KOPT-K1 (cell line): ENCODE results near the gene SLC15A4.
"Not testable (repeated sequence)": the region's sequence is repeated elsewhere in the genome, so short reads cannot be mapped to it uniquely, and the experiment has no call there.

Experiments used
- H3K27ac ChIP-seq: fragments of 200-600 bp; sonication (generic); 2 replicates; pipeline ENCODE4 v1.5.1; 2016; ENCODE audit warnings: antibody characterized with exemption, mild to moderate bottlenecking, low read depth, low read length; ENCODE audit not compliant: poor library complexity, severe bottlenecking
- H3K36me3 ChIP-seq: fragments of 200-600 bp; sonication (generic); 2 replicates; pipeline ENCODE4 v1.5.1; 2017; ENCODE audit warnings: antibody characterized with exemption, mild to moderate bottlenecking, low read length, moderate library complexity; ENCODE audit not compliant: insufficient read depth
- H3K9me3 ChIP-seq: fragments of 200-600 bp; sonication (generic); 2 replicates; pipeline ENCODE4 v1.5.1; 2017; ENCODE audit warnings: antibody characterized with exemption, low read length, mild to moderate bottlenecking; ENCODE audit not compliant: insufficient read depth, poor library complexity, severe bottlenecking

The SLC15A4 gene

DNA sequence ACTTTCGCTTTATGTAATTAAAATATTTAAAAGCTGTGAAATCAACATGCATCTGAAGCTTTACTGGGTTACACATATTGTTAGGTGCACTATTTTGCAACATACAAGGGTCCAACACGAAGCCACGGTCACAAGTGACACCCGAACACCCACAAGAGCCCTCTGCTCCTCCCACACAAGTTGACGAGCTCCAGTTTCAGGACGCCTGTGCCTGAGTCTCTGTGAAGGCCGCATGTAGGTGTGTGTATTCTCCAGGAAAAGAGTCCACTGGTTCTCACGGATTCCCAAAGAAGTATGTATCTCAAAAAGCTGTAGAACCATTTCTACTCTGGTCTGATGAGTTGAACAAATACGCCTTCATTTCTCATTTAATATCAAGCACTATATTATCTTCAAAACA is 12.0 kb downstream of the SLC15A4 start:
- H3K36me3 ChIP-seq = peaks cover 79% of the 10 kb centered on the region
- H3K9me3 ChIP-seq = no peaks in the 10 kb centered on the region
- peak overlapping the region; percentile 18 for H3K27ac ChIP-seq

- peaks cover 92% of the 10 kb centered on the region for H3K36me3 ChIP-seq
- H3K9me3 ChIP-seq = no peaks in the 10 kb centered on the region
- no peak overlapping the region for H3K27ac ChIP-seq
Measured at GRCh38 chr12:128810182-128811127, 13.3 kb downstream of the SLC15A4 start.

DNA sequence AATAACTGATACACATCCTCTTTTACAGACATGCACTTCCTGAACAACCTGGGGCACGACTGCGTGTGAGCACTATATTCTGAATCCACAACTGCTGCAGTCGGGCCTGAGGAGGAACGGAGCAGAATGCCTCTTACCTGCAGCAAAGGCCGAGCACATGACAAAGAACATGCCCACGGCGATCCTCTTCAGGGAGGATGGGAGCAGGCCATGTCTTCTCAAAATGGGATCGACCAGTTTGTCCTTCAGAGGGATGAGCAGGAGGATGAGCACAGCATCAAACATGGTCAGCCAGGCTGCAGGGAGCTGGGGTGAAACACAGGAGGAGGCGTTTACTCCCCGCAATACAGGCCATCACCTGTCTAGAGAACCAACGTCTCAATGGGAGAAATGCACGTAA is 15.1 kb downstream of the SLC15A4 start:
- no peak overlapping the region for H3K27ac ChIP-seq
- H3K36me3 ChIP-seq = peaks cover 92% of the 10 kb centered on the region
- no peaks in the 10 kb centered on the region for H3K9me3 ChIP-seq

DNA sequence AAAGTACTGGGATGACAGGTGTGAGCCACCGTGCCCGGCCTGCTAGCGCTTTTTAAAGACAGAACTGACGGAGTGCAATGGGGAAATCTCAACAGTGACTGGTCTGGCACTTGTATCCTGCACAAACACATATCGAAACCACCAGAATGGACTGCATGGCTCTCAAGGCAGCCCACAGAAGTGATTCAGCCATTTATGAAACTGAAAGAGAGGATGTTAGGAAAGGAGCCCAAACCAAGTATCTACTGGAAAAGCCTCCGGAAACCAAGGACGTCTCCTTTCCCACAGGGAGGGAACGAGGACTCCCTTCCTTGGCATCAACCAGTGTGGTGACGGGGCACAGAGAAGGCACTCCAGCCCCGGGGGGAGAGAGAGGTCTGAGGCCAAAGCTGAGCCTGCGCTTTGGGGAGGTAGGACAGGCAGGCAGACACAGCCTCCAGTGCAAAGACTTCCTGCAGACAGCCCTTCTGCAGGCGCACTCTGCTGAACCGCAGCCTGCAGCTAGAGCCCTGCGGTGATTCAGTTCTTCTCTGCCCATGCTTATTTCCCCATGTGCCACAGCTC is 16.5 kb downstream of the SLC15A4 start:
- H3K27ac ChIP-seq = no peak overlapping the region
- peaks cover 92% of the 10 kb centered on the region for H3K36me3 ChIP-seq
- no peaks in the 10 kb centered on the region for H3K9me3 ChIP-seq

DNA sequence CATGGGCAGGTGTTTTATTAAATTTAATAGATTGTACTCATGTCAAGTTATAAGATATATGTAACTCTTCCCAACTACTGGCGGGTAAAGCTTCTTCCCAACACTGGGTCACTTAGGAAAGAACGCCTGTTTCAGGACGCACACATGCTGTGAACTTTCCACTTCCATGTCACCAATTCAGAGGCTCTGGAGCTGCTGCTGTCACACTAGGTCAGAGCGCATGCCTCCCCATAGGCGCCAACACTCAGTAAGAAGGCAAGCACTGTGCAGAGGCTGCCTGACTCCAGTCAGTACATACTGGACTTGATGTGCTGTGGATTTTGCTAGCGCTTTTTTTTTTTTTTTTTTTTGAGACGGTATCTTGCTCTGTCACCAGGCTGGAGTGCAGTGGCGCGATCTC is 17.2 kb downstream of the SLC15A4 start:
- H3K36me3 ChIP-seq = peaks cover 94% of the 10 kb centered on the region
- H3K9me3 ChIP-seq = no peaks in the 10 kb centered on the region
- no peak overlapping the region for H3K27ac ChIP-seq

DNA sequence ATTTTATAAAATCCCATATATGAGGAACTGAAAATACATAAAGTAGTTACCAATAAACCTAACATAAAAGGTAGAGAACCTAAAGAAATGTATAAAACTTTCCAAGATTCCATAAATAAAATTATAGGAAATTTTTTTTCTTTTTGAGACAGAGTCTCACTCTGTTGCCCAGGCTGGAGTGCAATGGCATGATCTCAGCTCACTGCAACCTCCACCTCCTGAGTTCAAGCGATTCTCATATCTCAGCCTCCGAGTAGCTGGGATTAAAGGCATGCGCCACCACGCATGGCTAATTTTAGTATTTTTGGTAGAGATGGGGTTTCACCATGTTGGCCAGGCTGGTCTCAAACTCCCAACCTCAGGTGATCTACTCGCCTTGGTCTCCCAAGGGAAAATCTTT is 18.4 kb downstream of the SLC15A4 start:
- H3K36me3 ChIP-seq = peaks cover 99% of the 10 kb centered on the region
- H3K27ac ChIP-seq, H3K9me3 ChIP-seq: not testable (repeated sequence)

GRCh38 chr12:128804762-128805161 is 19.0 kb downstream of the SLC15A4 start:
- no peaks in the 10 kb centered on the region for H3K9me3 ChIP-seq
- no peak overlapping the region for H3K27ac ChIP-seq
- peaks cover 99% of the 10 kb centered on the region for H3K36me3 ChIP-seq

GRCh38 chr12:128803788-128804187 is 20.0 kb downstream of the SLC15A4 start:
- Histone ChIP-seq H3K9me3 (no peaks in the 10 kb centered on the region), H3K27ac (no peak overlapping the region), H3K36me3 (peaks cover 99% of the 10 kb centered on the region)

DNA sequence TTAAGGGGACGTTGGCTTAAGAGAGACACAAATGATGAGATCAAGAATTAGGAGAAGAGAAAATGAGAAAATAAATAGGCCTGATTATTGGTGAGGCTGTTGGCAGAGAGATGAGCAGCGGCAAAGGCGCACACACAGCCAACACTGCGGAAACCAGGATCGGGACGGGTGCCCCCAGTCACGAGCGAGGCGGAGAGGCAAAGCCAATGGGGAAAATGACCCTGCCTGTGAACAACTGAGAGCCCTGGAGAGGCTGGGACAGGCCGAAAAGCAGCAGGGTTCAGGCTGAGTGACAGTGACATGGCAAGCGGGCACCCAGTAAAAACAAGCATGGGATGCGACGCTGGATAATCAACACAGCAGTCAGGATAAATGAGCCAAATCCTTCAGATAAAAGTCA is 21.0 kb downstream of the SLC15A4 start:
- H3K27ac ChIP-seq = no peak overlapping the region
- H3K9me3 ChIP-seq = no peaks in the 10 kb centered on the region
- peaks cover 99% of the 10 kb centered on the region for H3K36me3 ChIP-seq

- Histone ChIP-seq H3K9me3 (no peaks in the 10 kb centered on the region), H3K36me3 (peaks cover 99% of the 10 kb centered on the region), H3K27ac (no peak overlapping the region)
Measured at GRCh38 chr12:128801879-128802391, 21.8 kb downstream of the SLC15A4 start.

GRCh38 chr12:128800606-128801005 is 23.2 kb downstream of the SLC15A4 start:
- Histone ChIP-seq H3K9me3 (no peaks in the 10 kb centered on the region), H3K36me3 (peaks cover 100% of the 10 kb centered on the region), H3K27ac (no peak overlapping the region)

DNA sequence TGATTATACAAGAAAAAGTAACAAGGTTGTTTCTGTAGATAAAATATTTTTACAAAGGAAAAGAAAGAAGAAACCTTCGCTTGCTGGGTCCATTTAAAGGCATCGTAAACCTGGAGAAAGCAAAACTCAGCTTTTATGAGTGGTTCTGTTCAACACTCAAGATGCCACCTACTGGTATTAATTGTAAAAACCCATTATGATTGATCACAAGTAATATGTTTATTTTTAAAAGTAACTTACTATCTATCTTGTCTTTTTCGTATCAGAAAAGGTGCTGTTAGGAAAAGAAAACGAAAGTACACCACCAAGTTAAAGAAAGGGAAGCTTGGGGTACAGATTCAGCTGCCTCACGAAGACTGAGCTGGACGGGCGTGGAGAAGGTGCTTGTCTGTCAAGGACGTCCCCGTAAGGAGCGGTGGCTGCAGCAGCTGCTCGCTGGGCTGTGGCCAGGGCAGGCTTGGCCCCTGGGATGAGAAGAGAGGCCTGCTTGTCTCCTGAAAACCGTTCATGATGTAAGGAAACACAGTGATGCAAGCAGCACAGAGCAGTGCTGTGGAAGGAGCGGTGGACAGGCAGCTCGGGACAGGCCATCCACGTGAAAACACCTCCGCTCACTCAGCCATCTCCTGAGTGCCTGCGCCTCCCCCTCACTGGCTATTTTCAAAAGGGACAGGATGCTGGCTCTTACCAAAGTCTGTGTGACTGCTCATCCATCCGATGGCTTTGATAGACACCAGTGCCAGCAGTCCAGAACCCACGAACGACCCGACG is 25.0 kb downstream of the SLC15A4 start:
- H3K9me3 ChIP-seq = no peaks in the 10 kb centered on the region
- no peak overlapping the region for H3K27ac ChIP-seq
- H3K36me3 ChIP-seq = peaks cover 100% of the 10 kb centered on the region

DNA sequence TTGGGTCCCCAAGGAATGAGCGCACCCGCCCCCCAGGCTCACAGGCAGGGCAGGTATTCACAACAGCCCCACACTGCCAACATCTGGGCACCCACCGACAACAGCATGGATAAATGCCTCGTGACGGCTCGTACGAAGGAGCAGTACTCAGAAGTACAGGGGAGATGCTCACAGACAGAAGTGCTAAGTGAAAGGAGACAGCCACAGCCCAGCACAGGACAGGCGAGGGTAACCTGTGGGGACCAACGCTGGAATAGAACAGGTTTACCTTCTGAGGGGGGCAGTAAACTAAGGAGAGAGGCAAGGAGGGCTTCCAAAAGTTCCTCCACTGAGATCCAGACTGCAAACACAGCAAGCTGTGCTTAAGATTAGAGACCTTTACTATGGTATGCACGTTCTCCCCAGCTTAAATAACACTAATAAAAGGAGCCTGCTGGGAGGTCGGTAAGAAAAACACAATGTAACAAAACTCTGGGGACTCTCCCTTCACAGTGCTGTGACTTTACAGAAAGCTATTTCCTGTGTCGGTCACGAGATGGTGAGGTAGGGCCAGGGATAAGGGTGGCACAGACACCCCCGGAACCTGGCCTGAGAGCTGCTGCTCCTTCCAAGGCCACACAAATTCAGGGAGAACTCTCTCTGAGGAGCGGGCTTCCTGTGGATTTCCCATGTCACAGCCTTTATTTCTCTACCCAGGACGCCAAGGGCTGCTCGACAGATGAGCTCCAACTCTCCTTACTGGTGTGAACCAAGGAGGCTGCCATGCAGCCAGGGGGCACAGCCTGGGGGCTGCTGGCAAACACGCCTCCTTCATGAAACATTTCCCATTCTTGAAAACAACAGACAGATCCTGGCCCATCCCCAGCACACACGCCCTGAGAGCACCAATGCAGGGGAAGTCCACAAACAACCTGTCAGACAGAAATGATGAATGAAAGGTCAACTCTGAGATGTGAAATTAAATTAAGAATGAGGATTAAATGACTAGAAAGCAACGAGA is 26.3 kb downstream of the SLC15A4 start:
- Histone ChIP-seq H3K9me3 (no peaks in the 10 kb centered on the region), H3K27ac (no peak overlapping the region), H3K36me3 (peaks cover 100% of the 10 kb centered on the region)

GRCh38 chr12:128796439-128797118 is 27.2 kb downstream of the SLC15A4 start:
- no peaks in the 10 kb centered on the region for H3K9me3 ChIP-seq
- no peak overlapping the region for H3K27ac ChIP-seq
- H3K36me3 ChIP-seq = peaks cover 100% of the 10 kb centered on the region
